Panc1 (cell line): Measurements from ENCODE around the gene RARB. TPM values are rescaled to one million over a fixed set of nuclear protein-coding genes. Genes with fewer than 3 reads are reported as not detected.

ENCODE experiments used
- ATAC-seq: fragments of 200-7000 bp; cut with Tn5 transposase; 2 replicates; pipeline ENCODE4 v1.9.1; 2020; ENCODE audit warnings: mild to moderate bottlenecking, moderate library complexity
- BruUV-seq: library from RNA; stranded (reverse); fragments of 400-500 nt; replicated peaks from 2 replicates; lab custom pipeline; 2021; lab: Mats Ljungman, UMichigan
- CTCF ChIA-PET: fragments of 300-600 bp; sonication (Branson Sonifier 250); formaldehyde crosslinking; loops from one replicate; lab custom pipeline; 2022; ENCODE audit warnings: antibody characterized with exemption; lab: Charles Lee
- POLR2A ChIA-PET: fragments of 300-600 bp; sonication (Branson Sonifier 250); formaldehyde crosslinking; loops from one replicate; lab custom pipeline; 2022; ENCODE audit warnings: antibody characterized with exemption; lab: Charles Lee
- DNase-seq: peaks from one replicate; pipeline ENCODE4 v3.0.0-alpha.2; 2010; ENCODE audit warnings: low read depth, low spot score
- H3K27ac ChIP-seq: 2 replicates; pipeline ENCODE4 v1.5.1; 2011; ENCODE audit warnings: mild to moderate bottlenecking, low read length, inconsistent platforms
- H3K27me3 ChIP-seq: fragments of 200-500 bp; sonication (Bioruptor generic); 2 replicates; pipeline ENCODE4 v1.6.0; 2014; ENCODE audit warnings: low read length, inconsistent platforms; ENCODE audit not compliant: control insufficient read depth, insufficient read depth
- H3K36me3 ChIP-seq: fragments of 200-500 bp; sonication (Bioruptor generic); 2 replicates; pipeline ENCODE4 v1.5.1; 2014; ENCODE audit warnings: inconsistent platforms, mild to moderate bottlenecking, low read length, moderate library complexity; ENCODE audit not compliant: control insufficient read depth, insufficient read depth
- H3K4me1 ChIP-seq: 2 replicates; pipeline ENCODE4 v1.5.1; 2011; ENCODE audit warnings: inconsistent platforms, mild to moderate bottlenecking, low read length, moderate library complexity; ENCODE audit not compliant: control insufficient read depth, insufficient read depth
- H3K4me3 ChIP-seq, 2 experiments: 2 replicates each; pipeline ENCODE4 v1.5.1; 2011 to 2012; ENCODE audit warnings: low read depth in 2 of 2, low read length in 2 of 2, mild to moderate bottlenecking in 2 of 2, inconsistent platforms in 1 of 2, moderate library complexity in 1 of 2
- H3K9me3 ChIP-seq: fragments of 200-500 bp; sonication (Bioruptor generic); 2 replicates; pipeline ENCODE4 v1.5.1; 2014; ENCODE audit warnings: low read depth, mild to moderate bottlenecking, inconsistent platforms, low read length, moderate library complexity; ENCODE audit not compliant: control insufficient read depth, insufficient read depth
- CTCF ChIP-seq: fragments of 450-650 bp; IDR thresholded peaks from 2 replicates; pipeline ENCODE4 v1.5.1; 2017; ENCODE audit warnings: mild to moderate bottlenecking
- POLR2AphosphoS5 ChIP-seq: IDR thresholded peaks from 2 replicates; pipeline ENCODE4 v1.6.1; 2012; ENCODE audit warnings: mild to moderate bottlenecking, low read depth, low read length, moderate library complexity
- REST ChIP-seq, 2 experiments: IDR thresholded peaks; 2 replicates each; pipeline ENCODE4 v1.6.1; 2011 to 2012; ENCODE audit warnings: low read depth in 2 of 2, control low read depth in 1 of 2, low read length in 1 of 2, mild to moderate bottlenecking in 1 of 2, moderate library complexity in 1 of 2; ENCODE audit not compliant: insufficient read depth in 1 of 2
- SIN3A ChIP-seq: IDR thresholded peaks from 2 replicates; pipeline ENCODE4 v1.6.1; 2012; ENCODE audit warnings: low read depth, mild to moderate bottlenecking, low read length, moderate library complexity, borderline replicate concordance; ENCODE audit not compliant: insufficient read depth
- TCF7L2 ChIP-seq: IDR thresholded peaks from 2 replicates; pipeline ENCODE4 v1.6.1; 2011; ENCODE audit warnings: mild to moderate bottlenecking, low read depth, low read length, inconsistent platforms
- in situ Hi-C: cut with HindIII; loops from 2 replicates; pipeline ENCODE4 v1.10.0; 2016; ENCODE audit warnings: low sequenced_read_pairs, low pct_unique_long_range_greater_than_20kb
- intact Hi-C: fragments of 100-400 bp; cut with micrococcal nuclease; formaldehyde crosslinking; loops from one replicate; pipeline ENCODE4 v1.10.0; 2022; ENCODE audit not compliant: unreplicated experiment
- total RNA-seq: library from RNA; stranded (reverse); gene quantifications from one replicate; pipeline ENCODE4 v1.2.1, GENCODE V29; 2021; ENCODE audit not compliant: unreplicated experiment

RARB gene
- total RNA-seq, 1 experiment from 2014 or later, result not detected

- BruUV-seq, result no TSS peak
- Histone ChIP-seq H3K27me3 (no peaks in the 10 kb centered on the region), H3K4me1 (no peaks in the 10 kb centered on the region), H3K27ac (no peak overlapping the region), H3K36me3 (no peaks in the 10 kb centered on the region), H3K4me3 (no peak overlapping the region), H3K9me3 (no peaks in the 10 kb centered on the region)
- POLR2A ChIA-PET, result no interaction called here
- in situ Hi-C loops, result no loop called here
- TF ChIP-seq REST (IDR thresholded peaks at IDR 0.05; ENCODE audit: insufficient read depth in 1 of 2, low read depth in 2 of 2, low read length in 1 of 2), result no peak
- no peak for TF ChIP-seq SIN3A
- no peak for TF ChIP-seq POLR2AphosphoS5
- TF ChIP-seq CTCF, result no peak
- CTCF ChIA-PET, result no interaction called here
- intact Hi-C loops, result no loop called here
- ATAC-seq (no peak), DNase-seq (no peak)
Observed at GRCh38 chr3:25463836-25464418, 35.9 kb downstream of the RARB start.

- ATAC-seq, result no peak
- no peak for DNase-seq
- ChIA-PET POLR2A (no interaction called here), CTCF (no interaction called here)
- intact Hi-C loops, result no loop called here
- no TSS peak for BruUV-seq
- in situ Hi-C loops, result no loop called here
- TF ChIP-seq POLR2AphosphoS5 (no peak), REST (IDR thresholded peaks at IDR 0.05; ENCODE audit: insufficient read depth in 1 of 2, low read depth in 2 of 2, low read length in 1 of 2) (no peak), CTCF (no peak), TCF7L2 (no peak), SIN3A (no peak)
- no peaks in the 10 kb centered on the region for H3K36me3 ChIP-seq
- no peaks in the 10 kb centered on the region for H3K9me3 ChIP-seq
- H3K27ac ChIP-seq, result no peak overlapping the region
- H3K4me3 ChIP-seq, result no peak overlapping the region
- no peaks in the 10 kb centered on the region for H3K4me1 ChIP-seq
- no peaks in the 10 kb centered on the region for H3K27me3 ChIP-seq
Observed at GRCh38 chr3:25465266-25465860, 37.3 kb downstream of the RARB start.
